Measurements from ENCODE around the gene CCDC14.

DNA sequence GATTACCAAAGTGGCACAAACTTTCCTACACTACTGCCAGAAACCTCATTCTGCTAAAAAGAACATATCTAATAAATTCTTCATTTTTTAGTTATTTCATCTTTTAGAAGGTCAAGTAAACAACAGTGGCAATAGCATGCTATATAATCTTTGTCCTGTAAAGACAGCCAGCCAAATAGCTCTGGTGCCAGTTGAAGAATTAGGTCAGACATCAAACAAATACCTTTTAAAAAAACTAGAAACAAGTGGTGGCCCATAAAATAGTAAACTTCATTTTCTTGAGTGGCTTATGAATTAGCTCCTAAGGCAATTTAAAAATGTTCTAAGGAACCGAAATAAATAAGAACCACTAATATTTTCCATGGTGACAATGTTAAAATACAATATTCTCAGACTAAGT lies 19.5 kb downstream of the CCDC14 start:
- TF ChIP-seq, protein P1, sequence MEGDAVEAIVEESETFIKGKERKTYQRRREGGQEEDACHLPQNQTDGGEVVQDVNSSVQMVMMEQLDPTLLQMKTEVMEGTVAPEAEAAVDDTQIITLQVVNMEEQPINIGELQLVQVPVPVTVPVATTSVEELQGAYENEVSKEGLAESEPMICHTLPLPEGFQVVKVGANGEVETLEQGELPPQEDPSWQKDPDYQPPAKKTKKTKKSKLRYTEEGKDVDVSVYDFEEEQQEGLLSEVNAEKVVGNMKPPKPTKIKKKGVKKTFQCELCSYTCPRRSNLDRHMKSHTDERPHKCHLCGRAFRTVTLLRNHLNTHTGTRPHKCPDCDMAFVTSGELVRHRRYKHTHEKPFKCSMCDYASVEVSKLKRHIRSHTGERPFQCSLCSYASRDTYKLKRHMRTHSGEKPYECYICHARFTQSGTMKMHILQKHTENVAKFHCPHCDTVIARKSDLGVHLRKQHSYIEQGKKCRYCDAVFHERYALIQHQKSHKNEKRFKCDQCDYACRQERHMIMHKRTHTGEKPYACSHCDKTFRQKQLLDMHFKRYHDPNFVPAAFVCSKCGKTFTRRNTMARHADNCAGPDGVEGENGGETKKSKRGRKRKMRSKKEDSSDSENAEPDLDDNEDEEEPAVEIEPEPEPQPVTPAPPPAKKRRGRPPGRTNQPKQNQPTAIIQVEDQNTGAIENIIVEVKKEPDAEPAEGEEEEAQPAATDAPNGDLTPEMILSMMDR (IDR thresholded peaks at IDR 0.05 in 8 of 11, conservative IDR thresholded peaks at IDR 0.05 in 3 of 11) = no peak
- no peak for TF ChIP-seq POLR2A (IDR thresholded peaks at IDR 0.05)

Data from spleen (tissue), 7 donors.